Nephron progenitor cell (in vitro differentiated cells): ENCODE data around the gene TBL1XR1.

Source experiments
- DNase-seq: peaks from one replicate; pipeline ENCODE4 v3.0.0; 2021
- H3K27ac Mint-ChIP-seq: 2 replicates; pipeline ENCODE4 v1.8.0; 2021; ENCODE audit warnings: mild to moderate bottlenecking, moderate library complexity, mixed read lengths
- H3K27me3 Mint-ChIP-seq: 2 replicates; pipeline ENCODE4 v1.8.0; 2021; ENCODE audit warnings: mild to moderate bottlenecking, low read depth, mixed read lengths; ENCODE audit not compliant: poor library complexity
- H3K36me3 Mint-ChIP-seq: 2 replicates; pipeline ENCODE4 v1.8.0; 2021; ENCODE audit warnings: low read depth, mixed read lengths
- H3K4me1 Mint-ChIP-seq: 2 replicates; pipeline ENCODE4 v1.8.0; 2021; ENCODE audit warnings: mixed read lengths
- H3K4me3 Mint-ChIP-seq: 2 replicates; pipeline ENCODE4 v1.8.0; 2021; ENCODE audit warnings: mild to moderate bottlenecking, moderate library complexity, mixed read lengths
- H3K9me3 Mint-ChIP-seq: 2 replicates; pipeline ENCODE4 v1.8.0; 2021; ENCODE audit warnings: mild to moderate bottlenecking, moderate library complexity, mixed read lengths
- TF ChIP-seq, protein P1 (sequence below): fragments of 200-600 bp; sonication (generic); IDR thresholded peaks from 2 replicates; pipeline ENCODE4 v1.5.0; 2021; ENCODE audit warnings: antibody characterized with exemption

Gene TBL1XR1

DNA sequence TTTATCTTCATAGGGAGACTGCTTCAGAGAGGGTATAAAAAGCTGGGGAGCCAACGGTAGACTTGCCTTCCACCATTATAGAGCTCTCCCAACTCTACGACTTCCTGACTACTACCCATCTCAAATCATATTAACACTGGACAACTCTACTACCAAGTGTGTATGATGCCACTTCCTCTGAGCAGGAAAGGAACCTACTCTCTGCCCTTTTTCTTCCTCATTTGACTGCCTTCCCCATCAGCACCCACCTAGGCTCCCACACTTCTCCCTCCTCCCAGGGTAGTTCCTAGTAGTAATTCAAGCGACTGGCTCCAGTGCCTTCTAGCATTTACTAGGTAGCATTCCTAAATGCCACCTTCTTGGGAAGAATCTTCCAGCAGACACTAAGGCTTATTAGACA, 24.5 kb upstream of the TBL1XR1 start:
- DNase-seq = no peak
- peaks cover 5% of the 10 kb centered on the region for H3K27me3 Mint-ChIP-seq
- peaks cover 6% of the 10 kb centered on the region for H3K9me3 Mint-ChIP-seq
- no peaks in the 10 kb centered on the region for H3K4me1 Mint-ChIP-seq
- H3K36me3 Mint-ChIP-seq = no peaks in the 10 kb centered on the region
- no peak overlapping the region for H3K27ac Mint-ChIP-seq
- no peak overlapping the region for H3K4me3 Mint-ChIP-seq
- TF ChIP-seq, protein P1, sequence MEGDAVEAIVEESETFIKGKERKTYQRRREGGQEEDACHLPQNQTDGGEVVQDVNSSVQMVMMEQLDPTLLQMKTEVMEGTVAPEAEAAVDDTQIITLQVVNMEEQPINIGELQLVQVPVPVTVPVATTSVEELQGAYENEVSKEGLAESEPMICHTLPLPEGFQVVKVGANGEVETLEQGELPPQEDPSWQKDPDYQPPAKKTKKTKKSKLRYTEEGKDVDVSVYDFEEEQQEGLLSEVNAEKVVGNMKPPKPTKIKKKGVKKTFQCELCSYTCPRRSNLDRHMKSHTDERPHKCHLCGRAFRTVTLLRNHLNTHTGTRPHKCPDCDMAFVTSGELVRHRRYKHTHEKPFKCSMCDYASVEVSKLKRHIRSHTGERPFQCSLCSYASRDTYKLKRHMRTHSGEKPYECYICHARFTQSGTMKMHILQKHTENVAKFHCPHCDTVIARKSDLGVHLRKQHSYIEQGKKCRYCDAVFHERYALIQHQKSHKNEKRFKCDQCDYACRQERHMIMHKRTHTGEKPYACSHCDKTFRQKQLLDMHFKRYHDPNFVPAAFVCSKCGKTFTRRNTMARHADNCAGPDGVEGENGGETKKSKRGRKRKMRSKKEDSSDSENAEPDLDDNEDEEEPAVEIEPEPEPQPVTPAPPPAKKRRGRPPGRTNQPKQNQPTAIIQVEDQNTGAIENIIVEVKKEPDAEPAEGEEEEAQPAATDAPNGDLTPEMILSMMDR = no peak

DNA sequence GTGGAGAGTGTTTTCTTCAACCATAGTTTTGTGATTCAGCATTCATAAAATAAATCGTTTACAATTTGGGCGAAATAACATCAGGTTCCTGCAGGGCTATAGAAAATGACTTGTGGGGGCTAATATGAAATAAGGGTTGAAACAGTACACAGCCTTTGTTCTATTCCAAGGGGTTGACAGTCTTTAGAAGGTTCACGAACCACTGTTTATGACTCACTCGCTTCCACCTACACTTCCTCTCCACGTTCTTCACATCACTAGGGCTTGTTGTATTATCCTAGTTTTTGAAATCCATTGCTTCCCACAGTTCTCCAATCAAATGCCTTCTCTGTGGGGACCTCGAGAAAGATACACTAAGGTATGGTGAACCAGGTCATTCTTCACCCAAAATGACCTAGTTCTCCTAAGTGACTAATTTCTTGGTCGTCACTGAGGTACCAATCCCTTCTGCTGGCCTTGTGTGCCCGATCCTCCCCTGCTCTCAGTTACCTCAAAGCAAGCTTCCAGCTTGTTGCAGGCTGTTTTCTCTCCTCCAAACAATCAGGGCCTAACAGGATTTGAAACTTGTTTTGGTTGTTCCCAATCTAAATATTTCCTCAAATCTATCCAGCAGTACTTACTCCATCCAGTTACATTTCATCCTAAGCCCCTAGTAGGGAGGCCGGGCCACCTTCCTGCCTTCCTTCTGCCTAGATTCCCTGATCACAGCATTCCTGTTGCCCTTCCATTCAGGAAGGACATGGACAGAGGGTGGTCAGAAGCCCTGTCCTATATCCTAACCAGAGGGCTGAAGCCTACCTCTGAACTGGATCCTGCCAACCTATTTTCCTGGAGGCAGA, 23.1 kb upstream of the TBL1XR1 start:
- Mint-ChIP-seq H3K27me3 (peaks cover 5% of the 10 kb centered on the region), H3K36me3 (no peaks in the 10 kb centered on the region), H3K27ac (no peak overlapping the region), H3K4me1 (no peaks in the 10 kb centered on the region), H3K4me3 (no peak overlapping the region), H3K9me3 (peaks cover 6% of the 10 kb centered on the region)
- no peak for DNase-seq
- TF ChIP-seq, protein P1 = no peak

DNA sequence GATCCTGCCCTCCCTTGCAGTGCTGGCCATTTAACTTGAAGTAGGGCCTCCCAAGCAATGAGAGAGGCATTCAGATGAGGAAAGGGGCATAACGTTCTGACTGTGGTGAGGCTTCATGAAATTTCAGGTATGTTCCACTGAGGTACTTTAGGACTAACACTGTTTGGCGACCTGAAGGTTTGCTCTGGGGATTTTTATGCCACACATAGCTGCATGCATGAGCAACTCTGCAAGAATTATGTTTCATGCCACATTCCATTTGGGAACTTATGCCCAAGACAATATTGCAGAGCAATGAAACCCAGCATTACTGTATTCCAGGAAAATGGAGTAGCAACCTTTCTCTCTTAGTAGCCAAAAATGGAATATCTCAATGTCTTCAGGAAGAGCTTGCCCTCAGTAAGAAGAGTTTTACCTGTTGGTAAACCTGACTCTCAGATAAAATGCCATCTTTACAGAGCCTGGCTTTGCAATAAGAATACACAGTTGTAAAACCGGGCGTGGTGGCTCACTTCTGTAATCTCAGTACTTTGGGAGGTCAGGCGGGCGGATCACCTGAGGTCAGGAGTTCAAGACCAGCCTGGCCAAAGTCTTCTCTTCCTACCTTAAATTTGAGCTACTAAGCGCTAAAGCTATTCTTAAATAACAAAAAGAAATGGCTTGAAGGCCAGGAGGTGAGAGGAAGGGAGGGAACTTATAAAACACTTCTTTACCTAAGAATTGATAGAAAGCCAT, 16.7 kb upstream of the TBL1XR1 start:
- Mint-ChIP-seq H3K27ac (no peak overlapping the region), H3K4me1 (peaks cover 19% of the 10 kb centered on the region), H3K9me3 (peaks cover 4% of the 10 kb centered on the region), H3K27me3 (peaks cover 3% of the 10 kb centered on the region), H3K4me3 (no peak overlapping the region), H3K36me3 (no peaks in the 10 kb centered on the region)
- DNase-seq = no peak
- TF ChIP-seq, protein P1 = no peak

DNA sequence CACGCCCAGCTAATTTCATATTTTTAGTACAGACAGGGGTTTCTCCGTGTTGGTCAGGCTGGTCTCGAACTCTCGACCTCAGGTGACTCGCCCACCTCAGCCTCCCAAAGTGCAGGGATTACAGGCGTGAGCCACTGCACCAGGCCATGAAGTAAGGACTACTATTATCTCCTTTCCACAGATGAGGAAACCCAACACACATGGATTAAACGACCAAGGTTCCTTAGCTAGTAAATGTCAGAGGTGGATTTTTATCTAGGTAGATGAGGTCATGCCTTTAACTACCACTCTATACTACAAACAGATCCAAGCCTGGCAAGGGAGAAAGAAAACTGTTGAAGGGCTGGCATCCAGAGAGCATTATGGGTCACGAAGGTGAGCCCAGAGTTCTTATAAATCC, 15.5 kb upstream of the TBL1XR1 start:
- Mint-ChIP-seq H3K27ac (peak overlapping the region; percentile 64), H3K9me3 (no peaks in the 10 kb centered on the region), H3K4me3 (no peak overlapping the region), H3K36me3 (no peaks in the 10 kb centered on the region), H3K27me3 (peaks cover 3% of the 10 kb centered on the region), H3K4me1 (peaks cover 23% of the 10 kb centered on the region)
- TF ChIP-seq, protein P1 = no peak
- no peak for DNase-seq

DNA sequence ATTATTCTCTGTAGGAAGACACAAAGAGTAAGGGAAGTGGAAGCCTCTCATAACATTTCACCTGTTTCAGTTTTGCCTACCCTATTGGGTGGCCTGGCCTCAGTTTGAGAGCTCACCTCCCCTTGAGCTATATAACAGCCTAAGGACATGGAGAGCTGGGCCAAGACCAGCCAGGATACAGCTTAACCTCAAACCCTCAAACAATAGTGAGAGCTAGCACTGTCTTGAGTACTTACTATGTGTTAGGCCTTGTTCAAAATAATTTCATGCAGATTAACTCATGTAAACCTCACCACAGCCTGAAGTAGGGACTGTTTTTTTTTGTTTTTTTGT, 15.0 kb upstream of the TBL1XR1 start:
- DNase-seq = no peak
- TF ChIP-seq, protein P1 = no peak
- H3K4me3 Mint-ChIP-seq = no peak overlapping the region
- peaks cover 3% of the 10 kb centered on the region for H3K27me3 Mint-ChIP-seq
- no peaks in the 10 kb centered on the region for H3K36me3 Mint-ChIP-seq
- H3K27ac Mint-ChIP-seq = no peak overlapping the region
- H3K4me1 Mint-ChIP-seq = peaks cover 23% of the 10 kb centered on the region
- H3K9me3 Mint-ChIP-seq = no peaks in the 10 kb centered on the region
